Astrocyte (in vitro differentiated cells and primary cell): Measurements from ENCODE around the gene TMEM130. TPM values are rescaled to one million over a fixed set of nuclear protein-coding genes. Genes with fewer than 3 reads are reported as not detected.

Source experiments
- DNase-seq: peaks from one replicate; pipeline ENCODE4 v3.0.0-alpha.2; 2010; ENCODE audit warnings: low read depth
- FAIRE-seq: peaks from 2 replicates; lab custom pipeline; 2011; peaks lifted over from hg19 to GRCh38; lab: Jason Lieb, UNC
- H2AFZ ChIP-seq: 2 replicates; pipeline ENCODE4 v1.6.0; 2012; ENCODE audit warnings: low read depth, low read length, inconsistent platforms
- H3K27ac ChIP-seq: 2 replicates; pipeline ENCODE4 v1.5.1; 2011; ENCODE audit warnings: low read depth, low read length, inconsistent platforms
- H3K27me3 ChIP-seq: 2 replicates; pipeline ENCODE4 v1.6.0; 2011; ENCODE audit warnings: low read length, inconsistent platforms; ENCODE audit not compliant: insufficient read depth
- H3K36me3 ChIP-seq: 2 replicates; pipeline ENCODE4 v1.5.1; 2011; ENCODE audit warnings: low read length, inconsistent platforms; ENCODE audit not compliant: insufficient read depth
- H3K4me1 ChIP-seq: 2 replicates; pipeline ENCODE4 v1.5.1; 2011; ENCODE audit warnings: low read length, inconsistent platforms; ENCODE audit not compliant: insufficient read depth
- H3K4me2 ChIP-seq: 2 replicates; pipeline ENCODE4 v1.6.0; 2012; ENCODE audit warnings: low read length, inconsistent platforms
- H3K4me3 ChIP-seq: 2 replicates; pipeline ENCODE4 v1.5.1; 2011; ENCODE audit warnings: low read depth, mild to moderate bottlenecking, low read length, inconsistent platforms; ENCODE audit not compliant: insufficient read depth
- H3K79me2 ChIP-seq: 2 replicates; pipeline ENCODE4 v1.6.0; 2012; ENCODE audit warnings: mild to moderate bottlenecking, low read length, inconsistent platforms; ENCODE audit not compliant: insufficient read depth
- H3K9ac ChIP-seq: 2 replicates; pipeline ENCODE4 v1.6.0; 2012; ENCODE audit warnings: mild to moderate bottlenecking, low read length, inconsistent platforms
- H3K9me3 ChIP-seq: 2 replicates; pipeline ENCODE4 v1.5.1; 2012; ENCODE audit warnings: low read depth, mild to moderate bottlenecking, low read length, inconsistent platforms; ENCODE audit not compliant: insufficient read depth
- H4K20me1 ChIP-seq: 2 replicates; pipeline ENCODE4 v1.6.0; 2012; ENCODE audit warnings: low read length, inconsistent platforms; ENCODE audit not compliant: insufficient read depth
- H3K27ac Mint-ChIP-seq: one replicate; pipeline ENCODE4 v1.8.0; 2021; ENCODE audit warnings: mild to moderate bottlenecking, mixed read lengths; ENCODE audit not compliant: unreplicated experiment
- H3K27me3 Mint-ChIP-seq: one replicate; pipeline ENCODE4 v1.8.0; 2021; ENCODE audit warnings: low read depth, mixed read lengths; ENCODE audit not compliant: unreplicated experiment
- H3K36me3 Mint-ChIP-seq: one replicate; pipeline ENCODE4 v1.8.0; 2021; ENCODE audit warnings: low read depth, mixed read lengths; ENCODE audit not compliant: unreplicated experiment
- H3K4me1 Mint-ChIP-seq: one replicate; pipeline ENCODE4 v1.8.0; 2021; ENCODE audit warnings: low read depth, mixed read lengths; ENCODE audit not compliant: unreplicated experiment
- H3K4me3 Mint-ChIP-seq: one replicate; pipeline ENCODE4 v1.8.0; 2021; ENCODE audit warnings: mild to moderate bottlenecking, moderate library complexity, mixed read lengths; ENCODE audit not compliant: unreplicated experiment
- H3K9me3 Mint-ChIP-seq: one replicate; pipeline ENCODE4 v1.8.0; 2021; ENCODE audit warnings: mild to moderate bottlenecking, mixed read lengths; ENCODE audit not compliant: unreplicated experiment
- CTCF ChIP-seq: IDR thresholded peaks from 2 replicates; pipeline ENCODE4 v1.5.1; 2011; ENCODE audit warnings: low read depth, mild to moderate bottlenecking, inconsistent platforms, low read length, moderate library complexity; ENCODE audit not compliant: insufficient read depth
- EZH2 ChIP-seq: IDR thresholded peaks from 2 replicates; pipeline ENCODE4 v1.6.1; 2012; ENCODE audit warnings: mild to moderate bottlenecking, low read length, inconsistent platforms; ENCODE audit not compliant: insufficient read depth
- total RNA-seq: library from RNA; stranded (reverse); gene quantifications from 2 replicates; pipeline ENCODE4 v1.2.1, GENCODE V29; 2021

The TMEM130 gene
- total RNA-seq, 1 donor from 2014 or later, result 12.4 TPM

DNA sequence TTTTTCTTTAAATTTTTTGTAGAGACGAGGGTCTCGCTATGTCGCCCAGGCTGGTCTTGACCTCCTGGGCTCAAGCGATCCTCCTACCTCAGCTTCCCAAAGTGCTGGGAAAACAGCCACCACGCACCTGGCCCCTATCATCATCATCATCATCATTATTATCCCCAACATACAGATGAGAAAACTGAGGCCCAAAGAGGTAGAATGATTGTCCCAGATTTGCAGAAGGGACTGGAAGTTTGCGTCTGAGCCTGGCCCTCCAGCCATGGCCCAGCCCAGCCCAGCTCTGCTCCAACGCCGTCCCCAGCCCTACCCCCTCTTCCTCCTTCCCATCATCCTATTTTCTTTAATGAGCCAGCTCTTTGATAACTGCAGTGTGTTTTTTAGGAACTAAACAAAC lies 34.9 kb downstream of the TMEM130 start:
- Mint-ChIP-seq H3K27me3 (peaks cover 19% of the 10 kb centered on the region), H3K4me1 (no peaks in the 10 kb centered on the region), H3K27ac (no peak overlapping the region), H3K36me3 (no peaks in the 10 kb centered on the region), H3K4me3 (no peak overlapping the region), H3K9me3 (no peaks in the 10 kb centered on the region)
- Histone ChIP-seq H3K4me1 (peaks cover 3% of the 10 kb centered on the region), H3K27ac (no peak overlapping the region), H2AFZ (no peak overlapping the region), H3K36me3 (no peaks in the 10 kb centered on the region), H3K79me2 (no peaks in the 10 kb centered on the region), H3K4me3 (no peak overlapping the region), H3K9me3 (no peaks in the 10 kb centered on the region), H3K4me2 (no peak overlapping the region), H3K27me3 (no peaks in the 10 kb centered on the region), H3K9ac (no peak overlapping the region), H4K20me1 (no peaks in the 10 kb centered on the region)
- TF ChIP-seq EZH2 (no peak), CTCF (no peak)
- FAIRE-seq (no peak), DNase-seq (no peak)

DNA sequence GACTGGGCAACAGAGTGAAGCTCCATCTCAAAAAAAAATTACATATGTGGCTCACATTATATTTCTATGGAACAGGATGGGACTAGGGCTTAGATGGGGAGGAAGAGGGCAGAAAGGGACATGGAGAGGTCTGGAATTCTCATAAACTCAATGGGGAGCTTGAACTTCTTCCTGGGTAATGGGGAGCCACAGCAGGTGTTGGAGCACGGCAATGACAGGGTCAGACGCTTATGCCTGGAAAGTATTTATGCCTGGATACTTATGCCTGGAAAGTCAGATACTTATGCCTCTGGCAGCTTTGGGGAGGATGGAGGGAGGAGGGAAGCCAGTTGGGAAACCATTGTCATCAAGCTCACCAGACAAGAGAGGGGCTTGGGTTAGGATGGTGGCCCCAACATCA lies 36.8 kb downstream of the TMEM130 start:
- no peak overlapping the region for H2AFZ ChIP-seq
- no peak for TF ChIP-seq EZH2
- no peak for TF ChIP-seq CTCF
- no peak overlapping the region for H3K4me3 ChIP-seq
- no peaks in the 10 kb centered on the region for H3K4me1 Mint-ChIP-seq
- no peaks in the 10 kb centered on the region for H3K36me3 Mint-ChIP-seq
- H3K27me3 Mint-ChIP-seq, result peaks cover 21% of the 10 kb centered on the region
- H3K27ac ChIP-seq, result no peak overlapping the region
- no peaks in the 10 kb centered on the region for H3K9me3 Mint-ChIP-seq
- H3K9ac ChIP-seq, result no peak overlapping the region
- H3K36me3 ChIP-seq, result no peaks in the 10 kb centered on the region
- peak overlapping the region; percentile 53 for H3K27ac Mint-ChIP-seq
- H4K20me1 ChIP-seq, result no peaks in the 10 kb centered on the region
- DNase-seq (no peak), FAIRE-seq (no peak)
- no peaks in the 10 kb centered on the region for H3K9me3 ChIP-seq
- H3K4me1 ChIP-seq, result peaks cover 3% of the 10 kb centered on the region
- no peak overlapping the region for H3K4me2 ChIP-seq
- no peaks in the 10 kb centered on the region for H3K27me3 ChIP-seq
- no peaks in the 10 kb centered on the region for H3K79me2 ChIP-seq
- no peak overlapping the region for H3K4me3 Mint-ChIP-seq

DNA sequence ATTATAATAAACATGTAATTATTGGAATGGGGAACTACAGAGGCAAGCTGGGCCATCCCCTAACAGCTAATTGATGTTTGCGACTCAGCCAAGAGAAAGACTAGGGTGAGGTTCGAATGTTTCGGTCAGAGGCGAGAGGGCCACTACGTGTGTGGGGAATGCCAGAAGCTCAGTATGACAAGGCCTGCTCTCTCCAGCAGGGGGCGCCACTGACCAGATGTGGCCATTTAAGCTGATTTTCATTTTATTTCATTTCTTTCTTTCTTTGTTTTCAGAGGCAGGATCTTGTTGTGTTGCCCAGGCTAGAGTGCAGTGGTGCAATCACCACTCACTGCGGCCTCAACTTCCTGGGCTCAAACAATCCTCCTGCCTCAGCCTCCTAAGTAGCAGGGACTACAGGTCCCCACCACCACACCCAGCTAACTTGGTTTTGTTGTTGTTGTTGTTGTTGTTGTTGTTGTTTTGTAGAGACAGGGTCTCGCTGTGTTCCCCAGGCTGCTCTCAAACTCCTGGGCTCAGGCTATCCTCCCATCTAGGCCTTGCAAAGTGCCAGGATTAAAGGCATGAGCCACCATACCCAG lies 38.1 kb downstream of the TMEM130 start:
- Mint-ChIP-seq H3K4me3 (no peak overlapping the region), H3K27me3 (peaks cover 24% of the 10 kb centered on the region), H3K4me1 (no peaks in the 10 kb centered on the region), H3K27ac (no peak overlapping the region), H3K9me3 (no peaks in the 10 kb centered on the region), H3K36me3 (no peaks in the 10 kb centered on the region)
- Histone ChIP-seq H3K27me3 (peaks cover under 1% of the 10 kb centered on the region), H3K79me2 (no peaks in the 10 kb centered on the region), H3K4me3 (no peak overlapping the region), H3K4me2 (no peak overlapping the region), H2AFZ (no peak overlapping the region), H3K27ac (no peak overlapping the region), H3K9me3 (no peaks in the 10 kb centered on the region), H3K4me1 (no peaks in the 10 kb centered on the region), H4K20me1 (no peaks in the 10 kb centered on the region), H3K9ac (no peak overlapping the region), H3K36me3 (no peaks in the 10 kb centered on the region)
- DNase-seq, result no peak
- TF ChIP-seq EZH2 (no peak), CTCF (peak; percentile 53)
- no peak for FAIRE-seq
